ENCODE measurements around the gene MAPK8IP3. TPM values are rescaled to one million over a fixed set of nuclear protein-coding genes. Genes with fewer than 3 reads are reported as not detected.
A peak's percentile ranks its signal among the peaks of the same experiment; 100 is the strongest.

Gene MAPK8IP3
- total RNA-seq, 1 experiment from 2014 or later = 8.9 TPM

- DNase-seq (ENCODE audit: low read depth) = no peak
Measured at GRCh38 chr16:1774448-1774780, 68.4 kb downstream of the MAPK8IP3 start.

GRCh38 chr16:1775006-1775845 lies 69.2 kb downstream of the MAPK8IP3 start:
- DNase-seq (ENCODE audit: low read depth) = no peak

DNA sequence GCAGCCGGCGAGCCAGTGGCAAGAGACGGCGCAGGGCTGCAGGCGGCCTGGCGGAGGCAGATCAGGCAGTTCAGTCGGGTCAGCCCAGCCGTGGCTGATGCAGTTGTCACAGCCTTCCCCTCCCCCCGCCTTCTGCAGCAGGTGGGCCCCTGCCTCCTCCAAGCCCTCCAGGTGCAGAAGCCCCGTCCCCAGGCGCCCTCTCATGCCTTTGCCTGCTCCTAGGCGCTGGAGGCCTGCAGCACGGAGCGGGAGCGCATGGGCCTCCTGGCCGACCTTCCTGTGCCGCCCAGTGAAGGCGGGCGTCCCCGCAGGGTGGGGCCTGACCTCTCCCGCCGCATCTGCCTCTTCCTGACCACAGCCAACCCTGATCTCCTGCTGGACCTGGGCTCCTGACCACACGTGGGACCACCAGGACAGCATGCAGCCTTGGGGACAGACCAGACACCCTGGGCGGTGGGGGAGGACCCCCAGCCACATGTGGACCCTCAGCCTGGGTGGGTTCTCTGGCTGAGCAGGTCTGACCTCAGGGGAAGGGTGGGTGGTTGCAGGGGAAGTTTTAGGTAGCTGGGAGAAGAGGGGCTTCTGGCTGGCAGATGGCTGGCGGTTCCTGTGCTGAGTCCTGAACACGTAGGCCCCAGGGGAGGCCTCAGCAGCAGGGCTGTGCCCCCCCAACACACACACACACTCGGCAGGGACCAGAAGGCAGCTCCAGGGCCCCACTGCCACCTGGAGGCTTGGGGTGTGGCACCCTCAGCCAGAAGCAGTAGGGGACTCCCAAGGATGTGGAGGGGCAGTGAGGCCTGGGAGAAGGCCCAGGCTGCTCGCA lies 70.1 kb downstream of the MAPK8IP3 start:
- DNase-seq (ENCODE audit: low read depth) = no peak

DNA sequence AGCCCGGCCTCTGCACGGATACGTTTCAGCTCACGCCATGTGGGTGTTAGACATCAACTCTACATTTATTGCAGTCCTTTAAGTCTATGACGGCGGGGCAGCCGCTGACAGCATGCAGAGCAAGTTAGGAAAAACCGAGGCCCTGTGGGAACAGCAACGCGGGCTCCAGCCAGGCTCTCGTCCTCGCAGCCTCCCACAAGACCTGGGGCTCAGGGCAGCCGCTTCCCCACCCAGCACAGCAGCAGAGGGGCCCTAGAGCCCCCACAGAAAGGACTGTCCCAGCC lies 70.6 kb downstream of the MAPK8IP3 start:
- DNase-seq (ENCODE audit: low read depth) = no peak

DNA sequence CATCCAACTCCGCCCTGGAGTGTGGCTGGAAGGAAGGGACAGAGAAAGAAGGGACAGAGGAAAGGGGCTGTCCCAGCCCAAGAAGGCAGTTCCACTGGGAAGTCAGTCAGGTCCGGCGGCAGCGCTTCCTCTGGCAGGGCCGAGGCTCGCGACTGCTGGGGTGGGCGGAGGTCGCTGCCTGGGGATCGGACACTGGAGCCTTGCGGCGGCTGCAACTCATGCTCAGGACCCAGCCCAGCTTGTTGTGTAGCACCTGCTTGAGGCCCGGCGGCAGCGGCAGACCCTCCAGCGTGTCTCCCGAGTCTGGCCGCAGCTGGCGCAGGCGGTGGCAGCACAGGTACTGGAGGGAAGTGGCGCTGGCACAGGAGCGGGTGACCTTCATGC lies 71.0 kb downstream of the MAPK8IP3 start:
- DNase-seq (ENCODE audit: low read depth) = no peak

DNA sequence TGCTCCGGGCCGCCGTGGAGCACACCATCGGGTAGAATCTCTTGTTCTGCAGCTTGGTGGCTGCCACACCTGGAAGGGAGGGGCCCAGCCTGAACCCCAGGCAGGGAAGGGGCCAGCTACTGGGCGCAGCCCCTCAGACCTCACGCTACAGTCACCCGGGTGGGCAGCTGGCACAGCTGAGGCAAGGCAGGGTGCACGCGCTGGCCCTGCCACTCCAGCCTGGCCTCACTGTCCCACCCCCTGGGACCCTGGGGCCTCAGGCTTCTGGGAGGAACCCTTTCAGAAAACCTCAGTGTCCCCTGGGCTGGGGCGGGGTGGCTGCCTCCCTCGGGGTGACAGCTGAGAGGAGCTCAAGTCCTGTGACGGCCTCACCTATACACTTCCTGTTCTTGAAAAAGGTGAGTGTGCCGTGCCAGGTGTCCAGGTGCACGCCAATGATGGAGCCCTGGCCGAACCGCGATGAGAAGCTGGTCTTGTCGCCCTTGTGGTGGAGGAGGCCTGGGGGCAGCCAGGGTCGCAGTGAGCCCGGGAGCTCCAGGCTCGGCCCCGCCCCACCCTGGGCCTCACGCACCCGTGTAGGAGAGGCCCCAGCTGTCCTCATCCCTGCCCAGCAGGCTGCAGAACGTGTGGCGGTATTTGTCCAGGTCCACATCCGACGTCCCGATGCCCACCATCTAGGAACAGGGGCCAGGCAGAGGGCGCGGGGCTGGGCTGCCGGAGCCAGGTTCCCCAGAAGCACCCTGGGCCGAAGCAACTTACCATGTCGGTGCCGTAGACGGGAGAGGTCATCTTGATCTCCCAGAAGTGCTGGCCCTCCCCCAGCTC lies 71.6 kb downstream of the MAPK8IP3 start:
- no peak for DNase-seq (ENCODE audit: low read depth)

DNA sequence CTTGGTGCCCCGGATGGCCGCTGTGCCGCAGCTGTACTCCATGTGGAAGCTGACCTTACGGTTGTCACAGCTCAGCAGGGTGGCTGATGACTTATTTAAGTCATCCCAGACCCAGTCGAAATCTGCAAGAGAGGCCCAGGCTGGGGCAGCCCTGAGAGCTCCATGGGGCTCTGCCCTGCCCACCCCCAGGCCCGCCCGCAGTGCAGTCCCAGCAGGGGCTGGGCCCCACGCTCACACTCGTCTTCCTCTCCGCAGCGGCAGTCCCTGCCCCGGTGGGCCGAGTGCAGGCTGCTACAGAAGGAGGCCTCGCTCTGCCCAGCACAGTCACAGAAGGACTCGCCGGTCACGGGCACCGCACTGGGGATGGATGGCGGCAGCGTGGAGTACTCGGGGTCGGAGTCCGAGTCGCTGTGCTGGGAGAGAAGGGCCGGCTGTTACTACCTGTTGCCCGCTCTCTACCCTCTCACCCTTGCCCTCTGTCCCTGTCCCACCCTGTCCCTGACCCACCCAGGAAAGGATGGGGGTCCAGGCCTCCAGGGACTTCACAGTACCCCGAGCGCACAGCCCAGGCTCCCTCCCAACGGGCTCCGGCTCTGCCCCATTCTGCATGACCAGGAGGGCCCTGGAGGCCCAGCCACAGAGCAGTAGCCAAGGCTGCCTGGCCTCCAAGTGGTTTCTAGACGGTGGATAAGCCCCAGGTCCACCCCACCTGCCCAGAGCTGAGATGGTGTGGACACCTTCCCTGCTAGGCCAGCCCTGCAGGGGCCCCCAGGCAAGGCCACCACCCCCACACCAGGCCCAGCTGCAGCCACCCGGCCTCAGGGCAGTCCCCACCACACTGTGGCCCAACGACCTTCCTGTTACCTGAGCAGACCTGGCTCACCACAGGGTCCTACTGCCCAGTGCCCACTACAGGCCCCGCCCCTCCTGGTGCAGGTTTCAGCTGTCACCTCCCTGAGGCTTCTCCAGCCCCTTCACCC lies 72.5 kb downstream of the MAPK8IP3 start:
- DNase-seq (ENCODE audit: low read depth) = no peak

- no peak for DNase-seq (ENCODE audit: low read depth)
Measured at GRCh38 chr16:1779234-1779701, 73.3 kb downstream of the MAPK8IP3 start.

- DNase-seq (ENCODE audit: low read depth) = no peak
Measured at GRCh38 chr16:1779741-1780676, 74.0 kb downstream of the MAPK8IP3 start.

DNA sequence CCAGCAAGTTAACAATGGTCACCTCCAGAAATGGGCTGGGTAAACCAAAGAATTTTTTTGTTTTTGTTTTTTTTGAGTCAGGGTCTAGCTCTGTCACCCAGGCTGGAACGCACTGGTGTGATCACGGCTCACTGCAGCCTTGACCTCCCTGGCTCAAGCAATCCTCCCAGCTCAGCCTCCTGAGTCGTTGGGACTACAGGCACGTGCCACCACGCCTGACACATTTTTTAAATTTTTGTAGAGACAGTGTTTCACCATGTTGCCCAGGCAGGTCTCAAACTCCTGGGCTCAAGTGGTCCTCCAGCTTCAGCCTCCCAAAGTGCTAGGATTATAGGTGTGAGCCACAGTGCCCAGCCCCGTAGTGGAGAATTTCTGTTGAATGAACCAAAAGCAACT lies 74.7 kb downstream of the MAPK8IP3 start:
- no peak for DNase-seq (ENCODE audit: low read depth)

- DNase-seq (ENCODE audit: low read depth) = no peak
Measured at GRCh38 chr16:1781254-1781653, 75.3 kb downstream of the MAPK8IP3 start.

- peak; percentile 27 for DNase-seq (ENCODE audit: low read depth)
Measured at GRCh38 chr16:1781758-1782407, 75.9 kb downstream of the MAPK8IP3 start.

DNA sequence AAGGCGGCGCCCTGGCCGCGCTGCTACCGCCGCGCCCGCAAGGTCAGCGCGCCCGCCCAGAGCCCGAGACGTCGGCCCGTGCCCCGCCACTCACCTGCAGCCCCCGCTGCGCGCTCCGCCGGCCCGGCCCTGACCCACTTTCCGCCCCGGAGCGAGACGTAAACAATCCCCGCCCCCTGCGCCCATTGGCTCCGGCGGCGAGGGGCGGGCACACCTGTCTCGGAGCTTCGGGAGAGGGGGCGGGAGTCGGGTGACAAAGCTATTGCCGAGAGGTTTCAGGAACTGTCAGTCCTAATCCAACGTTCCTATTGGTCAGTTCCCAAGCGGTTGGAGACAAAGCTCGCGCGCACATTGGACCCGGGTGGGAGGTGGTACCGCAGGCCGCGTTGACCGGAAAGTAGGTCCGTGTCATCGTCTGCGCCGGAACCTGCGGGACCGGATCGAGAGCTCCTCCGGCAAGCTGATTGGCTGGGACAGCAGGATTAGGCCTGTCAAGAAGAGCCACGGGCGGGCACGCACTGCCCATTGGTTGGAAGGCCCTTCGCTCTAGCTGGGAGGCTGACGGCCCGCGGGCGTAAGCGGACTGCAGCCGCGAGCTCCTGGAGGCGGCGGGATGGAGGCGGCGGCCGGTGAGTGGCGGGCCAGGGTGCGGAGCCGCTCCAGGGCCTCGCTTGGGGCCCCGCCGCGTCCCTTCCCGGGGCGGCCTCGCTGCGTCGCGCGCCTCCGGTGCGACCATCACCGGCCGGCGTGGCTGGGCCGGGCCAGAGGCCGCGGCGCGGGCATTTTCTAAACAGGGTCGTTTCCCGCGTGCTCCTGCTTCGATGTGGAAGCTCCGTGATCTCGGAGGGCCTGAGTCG lies 76.6 kb downstream of the MAPK8IP3 start, which contains the start of the genes NUBP2 and SPSB3:
TSS of gene NUBP2 (plus strand) at position 553 of the 857 bp plus-strand sequence. CDS start at position 614, 61 bp downstream.
TSS of gene SPSB3 (minus strand) at position 164 of the 857 bp plus-strand sequence. CDS start 1,088 bp downstream, outside the sequence.
- peak; percentile 100 for DNase-seq (ENCODE audit: low read depth)

GRCh38 chr16:1784977-1785845 lies 79.2 kb downstream of the MAPK8IP3 start:
- peak; percentile 0 for DNase-seq (ENCODE audit: low read depth)

DNA sequence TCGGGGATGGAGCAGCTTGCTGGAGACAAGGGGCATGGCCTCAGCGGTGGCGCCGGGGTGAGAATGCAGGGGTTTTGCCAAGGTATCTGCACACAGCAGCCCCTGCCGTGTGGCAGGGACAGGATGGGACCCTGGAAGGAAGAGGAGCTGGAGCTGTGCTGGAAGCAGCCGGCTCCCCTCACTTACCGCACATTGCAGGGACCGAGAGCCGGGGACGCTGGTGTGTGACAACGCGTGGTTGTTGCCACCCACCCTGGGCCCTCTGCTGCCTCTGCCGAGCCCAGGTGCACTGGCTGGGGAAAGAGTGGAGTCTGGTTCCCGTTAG lies 79.8 kb downstream of the MAPK8IP3 start:
- no peak for DNase-seq (ENCODE audit: low read depth)

DNA sequence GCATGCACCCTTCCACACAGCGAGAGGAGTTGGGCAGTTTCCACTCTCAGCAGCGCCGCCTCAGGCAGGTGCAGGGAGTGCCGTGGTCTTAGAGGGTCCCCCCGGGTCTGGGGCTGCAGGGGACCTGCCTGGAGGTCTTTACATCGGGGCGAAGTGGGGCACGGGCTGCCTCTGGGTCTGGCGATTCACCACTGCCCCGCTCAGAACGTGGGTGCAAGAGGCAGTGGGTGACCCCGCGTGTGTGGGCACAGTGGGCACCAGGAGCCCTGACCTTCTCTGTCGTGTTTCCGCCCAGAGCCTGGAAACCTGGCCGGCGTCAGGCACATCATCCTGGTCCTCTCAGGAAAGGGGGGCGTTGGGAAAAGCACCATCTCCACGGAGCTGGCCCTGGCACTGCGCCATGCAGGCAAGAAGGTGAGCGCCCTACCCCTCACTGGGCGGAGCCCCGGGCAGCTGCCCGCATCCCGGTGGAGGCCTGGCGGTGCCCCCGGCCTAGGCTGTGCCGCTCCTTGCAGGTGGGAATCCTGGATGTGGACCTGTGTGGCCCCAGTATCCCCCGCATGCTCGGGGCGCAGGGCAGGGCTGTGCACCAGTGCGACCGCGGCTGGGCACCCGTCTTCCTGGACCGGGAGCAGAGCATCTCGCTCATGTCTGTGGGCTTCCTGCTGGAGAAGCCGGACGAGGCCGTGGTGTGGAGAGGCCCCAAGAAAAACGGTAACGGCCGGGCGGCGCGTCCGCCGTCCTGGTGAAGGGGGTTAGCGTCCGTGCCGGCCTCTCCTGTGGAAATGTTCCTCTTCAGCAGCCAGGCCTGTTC lies 80.5 kb downstream of the MAPK8IP3 start:
- DNase-seq (ENCODE audit: low read depth) = peak; percentile 2

DNA sequence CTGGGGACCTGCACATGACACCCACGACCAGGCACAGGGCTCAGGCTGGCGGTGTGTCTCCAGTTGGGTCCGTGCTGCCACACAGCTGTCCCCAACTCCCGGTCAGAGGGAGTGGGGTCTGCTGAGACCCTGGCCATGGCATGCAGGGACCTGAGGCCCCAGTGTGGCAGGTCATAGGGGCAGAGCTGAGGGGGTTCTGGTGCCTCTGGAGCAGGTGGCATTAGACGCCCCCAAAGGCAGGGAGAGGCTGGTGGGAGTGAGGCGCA lies 81.0 kb downstream of the MAPK8IP3 start:
- DNase-seq (ENCODE audit: low read depth) = peak; percentile 0

Data from Daoy (cell line).